ENCODE data around the gene SRGAP1. TPM values are rescaled to one million over a fixed set of nuclear protein-coding genes. Genes with fewer than 3 reads are reported as not detected.

SRGAP1 gene
- total RNA-seq, 1 donor, result 26.1 TPM

- H3K4me1 ChIP-seq (ENCODE audit: insufficient read depth, low read length), result peaks cover 4% of the 10 kb centered on the region
- no peaks in the 10 kb centered on the region for H4K20me1 ChIP-seq (ENCODE audit: insufficient read depth, low read length)
- H3K79me2 ChIP-seq (ENCODE audit: insufficient read depth, low read length), result peaks cover under 1% of the 10 kb centered on the region
- peaks cover 11% of the 10 kb centered on the region for H3K36me3 ChIP-seq (ENCODE audit: insufficient read depth, low read length)
- H3K27me3 ChIP-seq (ENCODE audit: insufficient read depth, low read length), result no peaks in the 10 kb centered on the region
- H2AFZ ChIP-seq (ENCODE audit: low read length), result no peak overlapping the region
- peak overlapping the region; percentile 30 for H3K27ac ChIP-seq (ENCODE audit: low read depth, low read length)
- no peak for DNase-seq (ENCODE audit: insufficient read length, low spot score, missing footprints)
- no peak overlapping the region for H3K4me3 ChIP-seq (ENCODE audit: insufficient read depth, low read length)
- no peaks in the 10 kb centered on the region for H3K9me3 ChIP-seq (ENCODE audit: low read depth, low read length)
- H3K4me2 ChIP-seq (ENCODE audit: insufficient read depth, low read length), result no peak overlapping the region
- TF ChIP-seq CTCF (IDR thresholded peaks at IDR 0.05; ENCODE audit: extremely low read depth, low read depth, low read length), result no peak
These were observed 292.6 kb downstream of the SRGAP1 start for GRCh38 chr12:64137117-64137516.

GRCh38 chr12:64139021-64139420 lies 294.5 kb downstream of the SRGAP1 start:
- Histone ChIP-seq H3K27me3 (ENCODE audit: insufficient read depth, low read length) (no peaks in the 10 kb centered on the region), H2AFZ (ENCODE audit: low read length) (no peak overlapping the region), H3K4me3 (ENCODE audit: insufficient read depth, low read length) (no peak overlapping the region), H3K4me2 (ENCODE audit: insufficient read depth, low read length) (no peak overlapping the region), H4K20me1 (ENCODE audit: insufficient read depth, low read length) (no peaks in the 10 kb centered on the region), H3K79me2 (ENCODE audit: insufficient read depth, low read length) (peaks cover 3% of the 10 kb centered on the region), H3K27ac (ENCODE audit: low read depth, low read length) (no peak overlapping the region), H3K9me3 (ENCODE audit: low read depth, low read length) (no peaks in the 10 kb centered on the region), H3K4me1 (ENCODE audit: insufficient read depth, low read length) (peaks cover 4% of the 10 kb centered on the region), H3K36me3 (ENCODE audit: insufficient read depth, low read length) (peaks cover 23% of the 10 kb centered on the region)
- no peak for DNase-seq (ENCODE audit: insufficient read length, low spot score, missing footprints)
- TF ChIP-seq CTCF (IDR thresholded peaks at IDR 0.05; ENCODE audit: extremely low read depth, low read depth, low read length), result no peak

DNA sequence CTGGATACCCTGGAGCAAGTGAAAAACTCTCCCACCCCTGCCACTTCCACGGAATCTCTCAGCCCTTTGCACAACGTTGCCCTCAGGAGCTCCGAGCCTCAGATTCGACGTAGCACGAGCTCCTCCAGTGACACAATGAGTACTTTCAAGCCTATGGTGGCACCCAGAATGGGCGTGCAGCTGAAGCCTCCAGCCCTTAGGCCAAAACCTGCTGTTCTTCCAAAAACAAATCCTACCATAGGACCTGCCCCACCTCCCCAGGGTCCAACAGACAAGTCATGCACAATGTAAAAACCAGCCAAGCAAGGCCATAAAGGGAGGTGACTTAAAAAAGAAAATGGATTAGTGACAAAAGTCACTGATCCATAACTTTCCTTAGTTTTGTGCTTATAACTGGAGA lies 297.9 kb downstream of the SRGAP1 start:
- Histone ChIP-seq H3K27ac (ENCODE audit: low read depth, low read length) (no peak overlapping the region), H2AFZ (ENCODE audit: low read length) (no peak overlapping the region), H3K9me3 (ENCODE audit: low read depth, low read length) (no peaks in the 10 kb centered on the region), H3K4me2 (ENCODE audit: insufficient read depth, low read length) (no peak overlapping the region), H3K36me3 (ENCODE audit: insufficient read depth, low read length) (peaks cover 30% of the 10 kb centered on the region), H3K27me3 (ENCODE audit: insufficient read depth, low read length) (no peaks in the 10 kb centered on the region), H4K20me1 (ENCODE audit: insufficient read depth, low read length) (no peaks in the 10 kb centered on the region), H3K4me3 (ENCODE audit: insufficient read depth, low read length) (no peak overlapping the region), H3K79me2 (ENCODE audit: insufficient read depth, low read length) (peaks cover 3% of the 10 kb centered on the region), H3K4me1 (ENCODE audit: insufficient read depth, low read length) (no peaks in the 10 kb centered on the region)
- TF ChIP-seq CTCF (IDR thresholded peaks at IDR 0.05; ENCODE audit: extremely low read depth, low read depth, low read length), result no peak
- DNase-seq (ENCODE audit: insufficient read length, low spot score, missing footprints), result no peak

DNA sequence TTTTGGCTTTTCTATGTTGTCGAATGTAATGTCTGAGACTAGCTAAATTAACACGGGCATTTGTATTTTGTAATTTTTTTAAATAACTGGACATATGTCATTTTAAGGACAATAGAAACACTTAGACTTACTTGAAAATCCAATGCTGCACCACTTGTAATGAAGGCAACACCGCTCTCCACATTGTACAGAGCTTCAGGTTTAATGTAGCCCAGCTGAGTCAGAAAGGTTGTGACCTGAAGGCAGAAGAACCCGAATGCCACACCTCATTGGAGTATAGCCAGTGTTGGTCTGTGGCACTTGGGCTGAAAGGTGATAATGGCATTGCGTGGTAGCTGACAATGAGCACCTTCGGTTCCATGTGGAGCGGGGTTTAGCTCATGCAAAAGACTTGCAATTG lies 298.3 kb downstream of the SRGAP1 start:
- no peaks in the 10 kb centered on the region for H3K9me3 ChIP-seq (ENCODE audit: low read depth, low read length)
- no peak overlapping the region for H2AFZ ChIP-seq (ENCODE audit: low read length)
- TF ChIP-seq CTCF (IDR thresholded peaks at IDR 0.05; ENCODE audit: extremely low read depth, low read depth, low read length), result no peak
- H3K27me3 ChIP-seq (ENCODE audit: insufficient read depth, low read length), result no peaks in the 10 kb centered on the region
- H3K27ac ChIP-seq (ENCODE audit: low read depth, low read length), result no peak overlapping the region
- H3K4me1 ChIP-seq (ENCODE audit: insufficient read depth, low read length), result no peaks in the 10 kb centered on the region
- peaks cover 3% of the 10 kb centered on the region for H3K79me2 ChIP-seq (ENCODE audit: insufficient read depth, low read length)
- no peak for DNase-seq (ENCODE audit: insufficient read length, low spot score, missing footprints)
- H3K36me3 ChIP-seq (ENCODE audit: insufficient read depth, low read length), result peaks cover 30% of the 10 kb centered on the region
- no peak overlapping the region for H3K4me3 ChIP-seq (ENCODE audit: insufficient read depth, low read length)
- no peak overlapping the region for H3K4me2 ChIP-seq (ENCODE audit: insufficient read depth, low read length)
- H4K20me1 ChIP-seq (ENCODE audit: insufficient read depth, low read length), result no peaks in the 10 kb centered on the region
